ENCODE data around the gene DUSP5.

DNA sequence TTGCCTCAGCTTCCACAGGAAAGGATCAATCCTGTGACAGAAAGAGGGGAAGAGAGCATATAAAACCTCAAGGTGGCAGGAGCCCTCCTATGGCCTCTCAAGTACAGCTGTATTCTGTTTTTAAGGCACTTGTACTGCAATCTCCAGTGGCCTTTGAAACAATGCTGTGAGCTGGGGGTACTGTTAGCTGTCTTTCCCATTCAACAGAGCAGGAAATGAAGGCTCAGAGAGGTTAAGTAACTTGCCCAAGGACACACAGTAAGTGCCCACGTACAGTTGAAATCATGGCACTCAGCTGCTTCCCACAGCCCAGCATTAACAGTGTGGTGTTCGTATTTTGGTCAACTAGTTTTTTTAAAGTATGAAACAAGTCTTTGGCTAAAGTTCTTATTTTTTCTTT is 34.0 kb downstream of the DUSP5 start:
- TF ChIP-seq, protein P1, sequence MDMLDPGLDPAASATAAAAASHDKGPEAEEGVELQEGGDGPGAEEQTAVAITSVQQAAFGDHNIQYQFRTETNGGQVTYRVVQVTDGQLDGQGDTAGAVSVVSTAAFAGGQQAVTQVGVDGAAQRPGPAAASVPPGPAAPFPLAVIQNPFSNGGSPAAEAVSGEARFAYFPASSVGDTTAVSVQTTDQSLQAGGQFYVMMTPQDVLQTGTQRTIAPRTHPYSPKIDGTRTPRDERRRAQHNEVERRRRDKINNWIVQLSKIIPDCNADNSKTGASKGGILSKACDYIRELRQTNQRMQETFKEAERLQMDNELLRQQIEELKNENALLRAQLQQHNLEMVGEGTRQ (IDR thresholded peaks at IDR 0.05; ENCODE audit: low read depth, low read length), result no peak
- TF ChIP-seq CTCF (conservative IDR thresholded peaks at IDR 0.05; ENCODE audit: low read depth, low read length) (no peak), CEBPB (IDR thresholded peaks at IDR 0.05; ENCODE audit: low read depth, low read length) (no peak), POLR2A (IDR thresholded peaks at IDR 0.05; ENCODE audit: low read depth, low read length) (no peak), NFE2L2 (IDR thresholded peaks at IDR 0.05; ENCODE audit: low read depth, low read length) (no peak), RAD21 (IDR thresholded peaks at IDR 0.05; ENCODE audit: low read length) (no peak), MXI1 (IDR thresholded peaks at IDR 0.05; ENCODE audit: borderline replicate concordance, low read depth, low read length) (no peak)
